Fibroblast of pulmonary artery (primary cell): Measurements from ENCODE around the gene VPS13D.

ENCODE experiments used
- DNase-seq: peaks from one replicate; pipeline ENCODE4 v3.0.0-alpha.2; 2010; ENCODE audit warnings: low read depth
- H3K4me3 ChIP-seq: replicated peaks from 2 replicates; pipeline ENCODE4 v1.5.1; 2011; ENCODE audit warnings: low read depth, mild to moderate bottlenecking, control low read depth, low read length, moderate library complexity
- TF ChIP-seq, protein P1 (sequence below): IDR thresholded peaks from 2 replicates; pipeline ENCODE4 v1.5.1; 2011; ENCODE audit warnings: mild to moderate bottlenecking, control low read depth, low read length, inconsistent platforms; ENCODE audit errors: missing control alignments

Gene VPS13D

DNA sequence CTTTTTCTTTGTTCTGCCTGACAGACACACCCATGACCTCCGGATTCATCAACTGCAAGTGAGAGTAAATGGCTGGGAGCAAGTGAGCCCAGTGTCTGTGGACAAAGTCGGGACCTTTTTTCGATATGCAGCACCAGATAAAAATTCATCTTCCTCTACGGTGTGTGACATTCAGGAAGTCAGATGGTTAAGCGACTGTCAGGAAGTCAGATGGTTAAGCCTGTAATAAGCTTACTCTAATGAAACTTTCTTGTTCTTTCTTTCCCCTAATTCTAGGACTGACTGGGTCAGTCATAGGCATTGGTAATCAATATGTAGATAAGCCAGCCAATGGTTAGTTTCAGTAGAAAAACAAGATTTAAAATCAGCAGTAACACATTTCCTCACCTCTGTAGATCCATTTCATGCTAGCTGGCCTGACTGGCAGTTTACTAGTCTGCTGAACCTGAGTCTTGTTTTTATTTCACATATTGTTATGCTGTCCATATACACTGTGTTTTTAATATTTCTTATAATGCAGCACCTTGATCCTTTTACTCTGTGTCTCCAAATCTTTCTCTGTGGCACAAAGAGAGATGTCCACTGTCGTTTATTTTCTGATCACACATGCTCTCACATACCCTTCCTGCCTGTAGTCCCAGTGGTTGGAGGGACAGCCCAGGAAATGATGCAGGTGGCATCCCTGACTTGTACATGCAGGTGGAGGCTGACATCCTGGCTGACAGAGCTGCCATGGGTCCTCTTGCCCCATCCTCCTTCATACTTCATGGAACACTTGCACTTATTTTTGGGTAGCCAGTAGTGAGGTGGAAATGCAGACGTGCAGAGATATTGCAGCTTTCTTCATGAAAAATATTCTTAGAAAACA lies 115.8 kb downstream of the VPS13D start:
- no peak overlapping the region for H3K4me3 ChIP-seq
- TF ChIP-seq, protein P1, sequence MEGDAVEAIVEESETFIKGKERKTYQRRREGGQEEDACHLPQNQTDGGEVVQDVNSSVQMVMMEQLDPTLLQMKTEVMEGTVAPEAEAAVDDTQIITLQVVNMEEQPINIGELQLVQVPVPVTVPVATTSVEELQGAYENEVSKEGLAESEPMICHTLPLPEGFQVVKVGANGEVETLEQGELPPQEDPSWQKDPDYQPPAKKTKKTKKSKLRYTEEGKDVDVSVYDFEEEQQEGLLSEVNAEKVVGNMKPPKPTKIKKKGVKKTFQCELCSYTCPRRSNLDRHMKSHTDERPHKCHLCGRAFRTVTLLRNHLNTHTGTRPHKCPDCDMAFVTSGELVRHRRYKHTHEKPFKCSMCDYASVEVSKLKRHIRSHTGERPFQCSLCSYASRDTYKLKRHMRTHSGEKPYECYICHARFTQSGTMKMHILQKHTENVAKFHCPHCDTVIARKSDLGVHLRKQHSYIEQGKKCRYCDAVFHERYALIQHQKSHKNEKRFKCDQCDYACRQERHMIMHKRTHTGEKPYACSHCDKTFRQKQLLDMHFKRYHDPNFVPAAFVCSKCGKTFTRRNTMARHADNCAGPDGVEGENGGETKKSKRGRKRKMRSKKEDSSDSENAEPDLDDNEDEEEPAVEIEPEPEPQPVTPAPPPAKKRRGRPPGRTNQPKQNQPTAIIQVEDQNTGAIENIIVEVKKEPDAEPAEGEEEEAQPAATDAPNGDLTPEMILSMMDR: no peak
- DNase-seq: no peak

DNA sequence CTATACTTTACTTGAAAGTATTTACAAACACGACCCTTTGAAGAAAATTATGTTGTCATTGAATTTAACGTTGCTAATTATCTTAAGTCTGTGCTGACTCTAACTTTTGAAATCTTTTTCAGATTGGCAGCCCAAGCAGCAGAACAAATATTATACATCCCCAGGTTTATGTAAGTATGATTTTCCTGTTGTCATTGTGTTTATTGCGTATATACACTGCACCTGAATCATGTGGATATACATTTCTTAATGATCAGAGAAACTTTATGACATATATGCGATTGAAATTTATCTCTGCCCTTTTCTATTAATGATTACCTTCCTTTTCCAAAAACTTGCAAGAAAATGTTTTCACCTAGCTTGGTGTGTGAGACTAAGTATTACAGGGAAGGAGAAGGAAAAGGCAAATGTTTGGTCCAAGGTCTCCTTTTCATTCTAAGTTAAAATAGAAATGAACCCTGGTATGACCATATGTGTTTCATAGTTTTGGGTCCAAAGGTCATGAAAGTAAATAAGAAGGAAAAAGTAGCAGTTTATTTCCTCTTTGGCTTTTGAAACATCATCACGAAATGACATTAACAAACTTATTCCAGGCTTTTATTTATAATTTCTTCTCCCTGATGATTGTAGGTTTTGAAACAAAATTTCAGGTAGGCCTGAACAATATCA lies 116.8 kb downstream of the VPS13D start:
- TF ChIP-seq, protein P1: no peak
- no peak for DNase-seq
- no peak overlapping the region for H3K4me3 ChIP-seq

DNA sequence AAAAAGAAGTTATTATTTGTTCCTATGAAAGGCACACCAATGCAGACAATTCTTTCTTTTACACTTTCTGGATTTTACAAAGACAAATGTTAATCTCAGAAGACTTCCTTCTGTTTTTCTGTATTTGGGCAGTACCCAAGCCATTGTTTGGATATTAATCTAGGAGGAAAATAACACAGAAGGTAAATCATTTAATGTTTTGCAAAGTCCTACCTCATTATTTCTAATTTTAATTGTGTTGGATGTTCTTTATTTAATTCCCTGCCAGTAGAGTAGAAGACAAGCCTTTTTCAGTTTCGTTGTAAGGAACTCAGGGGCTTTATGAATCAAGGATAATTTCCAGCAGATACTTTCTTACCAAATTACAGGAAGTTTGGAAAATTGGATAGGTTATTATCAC lies 118.3 kb downstream of the VPS13D start:
- TF ChIP-seq, protein P1: no peak
- no peak overlapping the region for H3K4me3 ChIP-seq
- DNase-seq: no peak

DNA sequence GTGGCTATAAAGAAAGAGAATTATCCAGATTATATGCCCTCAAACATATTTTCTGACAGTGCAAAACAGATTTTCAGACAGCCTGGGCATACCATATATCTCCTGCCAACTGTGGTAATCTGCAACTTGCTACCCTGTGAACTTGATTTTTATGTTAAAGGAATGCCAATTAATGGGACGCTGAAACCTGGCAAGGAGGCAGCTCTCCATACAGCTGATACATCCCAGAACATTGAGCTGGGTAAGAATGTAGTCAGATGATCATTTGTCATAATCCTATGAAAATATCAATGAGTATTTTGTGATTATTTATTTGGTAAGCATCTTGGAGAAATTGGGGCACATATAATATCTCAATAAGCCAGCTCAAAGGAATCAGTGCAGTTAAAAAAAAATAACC lies 124.2 kb downstream of the VPS13D start:
- TF ChIP-seq, protein P1: no peak
- H3K4me3 ChIP-seq: no peak overlapping the region
- no peak for DNase-seq

GRCh38 chr1:12356004-12356890 lies 126.4 kb downstream of the VPS13D start:
- H3K4me3 ChIP-seq: no peak overlapping the region
- peak; percentile 14 for DNase-seq
- TF ChIP-seq, protein P1: no peak

DNA sequence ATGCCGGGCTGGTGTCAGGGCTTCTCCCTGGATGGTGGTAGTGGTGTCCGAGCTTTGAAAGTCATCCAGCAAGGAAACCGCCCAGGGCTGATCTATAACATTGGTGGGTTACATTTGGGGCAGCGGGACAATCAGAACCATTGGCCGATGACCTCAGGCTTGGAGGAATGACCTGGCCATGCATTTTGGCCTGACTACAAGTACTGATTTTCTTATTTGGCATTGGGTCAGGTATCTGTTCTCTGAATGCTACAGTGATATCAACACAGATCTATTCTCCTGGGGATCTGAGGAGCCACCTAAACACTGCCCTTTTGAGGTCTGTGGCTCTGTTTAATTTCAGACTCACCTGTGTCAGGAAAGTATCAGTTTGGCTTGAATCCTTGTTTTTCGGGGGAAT lies 128.7 kb downstream of the VPS13D start:
- TF ChIP-seq, protein P1: no peak
- no peak overlapping the region for H3K4me3 ChIP-seq

More for the DNA sequence above, 128.7 kb downstream of the VPS13D start:
- no peak for DNase-seq
